K562 (cell line): ENCODE data around the gene EIF2AK2. TPM values are rescaled to one million over a fixed set of nuclear protein-coding genes. Genes with fewer than 3 reads are reported as not detected.

Experiments used
- ATAC-seq: fragments of 200-7000 bp; cut with Tn5 transposase; 3 replicates; pipeline ENCODE4 v1.9.1; 2020; ENCODE audit warnings: moderate library complexity
- BruUV-seq: library from RNA; stranded (reverse); fragments of 400-500 nt; replicated peaks from 2 replicates; lab custom pipeline; 2021; lab: Mats Ljungman, UMichigan
- CTCF ChIA-PET: fragments of 300-600 bp; formaldehyde crosslinking; extraction: SDS; loops from one replicate; lab custom pipeline; 2021; ENCODE audit warnings: low intra/inter-chr PET ratio; lab: Yijun Ruan, JAX
- POLR2A ChIA-PET: fragments of 300-600, 350-650 bp; sonication (Branson Sonifier 250); formaldehyde crosslinking; extraction: SDS; loops from one replicate; lab custom pipeline; 2021; ENCODE audit warnings: antibody characterized with exemption, inconsistent platforms; lab: Yijun Ruan, JAX
- DNase-seq, 4 experiments: peaks; one replicate each; pipeline versions ENCODE4 v3.0.0 to v3.0.0-alpha.2; 2011 to 2018; ENCODE audit warnings: low spot score in 3 of 4, mixed read lengths in 3 of 4; ENCODE audit errors: extremely low read depth in 1 of 4
- FAIRE-seq: peaks from 2 replicates; lab custom pipeline; 2011; peaks lifted over from hg19 to GRCh38; lab: Jason Lieb, UNC
- H2AFZ ChIP-seq: 2 replicates; pipeline ENCODE4 v1.6.0; 2011; ENCODE audit warnings: low read depth, low read length, control low read depth, inconsistent platforms
- H3K27ac ChIP-seq: fragments of 200-600 bp; 3 replicates; pipeline ENCODE4 v1.8.0; 2011; ENCODE audit warnings: low read depth, mild to moderate bottlenecking, control low read depth, inconsistent platforms, low read length, moderate library complexity, mixed read lengths; ENCODE audit errors: extremely low read depth
- H3K27me3 ChIP-seq, 2 experiments: fragments of 300-600 bp in 1 of 2; 2 replicates in 1 of 2; 3 replicates in 1 of 2; pipeline versions ENCODE4 v1.6.0 to v1.8.0; 2011; ENCODE audit warnings: inconsistent platforms in 2 of 2, low read length in 2 of 2, mild to moderate bottlenecking in 1 of 2, mixed read lengths in 1 of 2, moderate library complexity in 1 of 2; ENCODE audit not compliant: control insufficient read depth in 2 of 2, insufficient read depth in 2 of 2
- H3K36me3 ChIP-seq: fragments of 300-600 bp; 3 replicates; pipeline ENCODE4 v1.8.0; 2011; ENCODE audit warnings: mild to moderate bottlenecking, low read length, inconsistent platforms; ENCODE audit not compliant: control insufficient read depth, insufficient read depth
- H3K4me1 ChIP-seq, 2 experiments: fragments of 200-600 bp in 1 of 2; replicated peaks in 1 of 2; 2 replicates in 1 of 2; 3 replicates in 1 of 2; pipeline versions ENCODE4 v1.5.1 to v1.8.0; 2011; ENCODE audit warnings: inconsistent platforms in 2 of 2, low read length in 2 of 2, mild to moderate bottlenecking in 1 of 2, mixed read lengths in 1 of 2, moderate library complexity in 1 of 2; ENCODE audit not compliant: control insufficient read depth in 2 of 2, insufficient read depth in 2 of 2
- H3K4me2 ChIP-seq: 2 replicates; pipeline ENCODE4 v1.6.1; 2011; ENCODE audit warnings: low read length, control low read depth, inconsistent platforms, mixed read lengths; ENCODE audit not compliant: insufficient read depth
- H3K4me3 ChIP-seq: fragments of 200-600 bp; sonication (generic), shearing (Covaris generic); 2 replicates; pipeline ENCODE4 v1.5.1; 2016; ENCODE audit warnings: control low read depth, inconsistent platforms
- H3K79me2 ChIP-seq: fragments of 200-600 bp; 3 replicates; pipeline ENCODE4 v1.8.0; 2011; ENCODE audit warnings: low read length, inconsistent platforms; ENCODE audit not compliant: control insufficient read depth, insufficient read depth
- H3K9ac ChIP-seq, 2 experiments: 2 replicates each; pipeline versions ENCODE4 v1.6.0 to v1.6.1; 2011; ENCODE audit warnings: low read depth in 2 of 2, low read length in 2 of 2, control low read depth in 1 of 2, inconsistent platforms in 1 of 2, mild to moderate bottlenecking in 1 of 2, mixed read lengths in 1 of 2; ENCODE audit not compliant: insufficient read depth in 1 of 2
- H3K9me1 ChIP-seq: one replicate; pipeline ENCODE4 v1.6.0; 2011; ENCODE audit warnings: inconsistent platforms, mild to moderate bottlenecking, low read length, moderate library complexity; ENCODE audit not compliant: control insufficient read depth, insufficient read depth
- H3K9me3 ChIP-seq: replicated peaks from 2 replicates; pipeline ENCODE4 v1.5.1; 2011; ENCODE audit warnings: low read depth, low read length, inconsistent platforms; ENCODE audit not compliant: control insufficient read depth, insufficient read depth
- H4K20me1 ChIP-seq: replicated peaks from 2 replicates; pipeline ENCODE4 v1.6.1; 2011; ENCODE audit warnings: low read length, inconsistent platforms, mixed read lengths; ENCODE audit not compliant: control insufficient read depth, insufficient read depth
- ARNT ChIP-seq, 2 experiments: fragments of 450-650 bp; IDR thresholded peaks; 2 replicates each; pipeline ENCODE4 v1.6.1; 2016; ENCODE audit warnings: mild to moderate bottlenecking in 1 of 2
- BRCA1 ChIP-seq, 2 experiments: fragments of 450-650 bp in 1 of 2; sonication (generic) in 1 of 2; formaldehyde crosslinking in 1 of 2; IDR thresholded peaks; 2 replicates each; pipeline versions ENCODE4 v1.5.0 to v1.6.1; 2017 to 2020; ENCODE audit warnings: mild to moderate bottlenecking in 1 of 2, missing genetic modification reagents in 1 of 2
- C11orf30 ChIP-seq: fragments of 450-650 bp; IDR thresholded peaks from 2 replicates; pipeline ENCODE4 v1.6.1; 2016; ENCODE audit warnings: low read depth, mild to moderate bottlenecking
- SPI1 ChIP-seq: IDR thresholded peaks from 2 replicates; pipeline ENCODE4 v1.6.1; 2011; ENCODE audit warnings: low read depth, low read length, control low read depth, borderline replicate concordance
- TEAD4 ChIP-seq, 2 experiments: sonication (generic) in 1 of 2; formaldehyde crosslinking in 1 of 2; IDR thresholded peaks; 2 replicates each; pipeline versions ENCODE4 v1.6.1 to v1.8.0; 2012 to 2022; ENCODE audit warnings: borderline replicate concordance in 1 of 2, inconsistent platforms in 1 of 2, low read length in 1 of 2, mild to moderate bottlenecking in 1 of 2, missing genetic modification reagents in 1 of 2
- ZNF316 ChIP-seq: fragments of 450-650 bp; IDR thresholded peaks from 2 replicates; pipeline ENCODE4 v1.6.1; 2016
- WGBS: fragments of 100-300 bp; shearing (Covaris generic); methylation state at CpG from one replicate; pipeline ENCODE4 v1.1.6; 2016; ENCODE audit warnings: low coverage, mixed read lengths; ENCODE audit not compliant: insufficient coverage; ENCODE audit errors: missing lambda C conversion rate; 5-methylcytosine and 5-hydroxymethylcytosine counted together
- in situ Hi-C: fragments of 300-500 bp; cut with MboI; formaldehyde crosslinking; loops from 4 replicates; pipeline ENCODE4 v1.15.0; 2018; ENCODE audit warnings: inconsistent platforms, mixed read lengths
- intact Hi-C: fragments of 100-400 bp; cut with micrococcal nuclease; formaldehyde crosslinking; loops from 2 replicates; pipeline ENCODE4 v1.14.2; 2022
- polyA plus RNA-seq, 8 experiments: library from polyadenylated mRNA; depleted of rRNA in 4 of 8; stranded (reverse) in 5 of 8; unstranded in 3 of 8; fragments of >200 nt; fragmentation: Nextera tagmentation in 2 of 8; fragmentation: Illumina TruSeq in 1 of 8; extraction: Ambion mirVana in 2 of 8; extraction: Trizol in 1 of 8; gene quantifications; 2 replicates each; pipeline versions ENCODE4 v1.2.1 to v1.2.3, GENCODE V29; 2011 to 2014; ENCODE audit warnings: inconsistent platforms in 1 of 8, missing spikeins in 1 of 8
- total RNA-seq, 7 experiments: library from RNA; depleted of rRNA in 6 of 7; stranded (reverse); fragments of >200 nt in 6 of 7; fragmentation: Illumina TruSeq in 2 of 7; extraction: Trizol in 2 of 7; gene quantifications; 2 replicates each; pipeline versions ENCODE4 v1.2.1 to v1.2.3, GENCODE V29; 2011 to 2021; ENCODE audit warnings: low replicate concordance in 1 of 7

Gene EIF2AK2
- total and polyA plus RNA-seq, 9 of the 15 experiments (the other 6 are each of a cell fraction or from before 2014, with no cell fraction given) = 3.8 to 19.5 (median 13.3) TPM

DNA sequence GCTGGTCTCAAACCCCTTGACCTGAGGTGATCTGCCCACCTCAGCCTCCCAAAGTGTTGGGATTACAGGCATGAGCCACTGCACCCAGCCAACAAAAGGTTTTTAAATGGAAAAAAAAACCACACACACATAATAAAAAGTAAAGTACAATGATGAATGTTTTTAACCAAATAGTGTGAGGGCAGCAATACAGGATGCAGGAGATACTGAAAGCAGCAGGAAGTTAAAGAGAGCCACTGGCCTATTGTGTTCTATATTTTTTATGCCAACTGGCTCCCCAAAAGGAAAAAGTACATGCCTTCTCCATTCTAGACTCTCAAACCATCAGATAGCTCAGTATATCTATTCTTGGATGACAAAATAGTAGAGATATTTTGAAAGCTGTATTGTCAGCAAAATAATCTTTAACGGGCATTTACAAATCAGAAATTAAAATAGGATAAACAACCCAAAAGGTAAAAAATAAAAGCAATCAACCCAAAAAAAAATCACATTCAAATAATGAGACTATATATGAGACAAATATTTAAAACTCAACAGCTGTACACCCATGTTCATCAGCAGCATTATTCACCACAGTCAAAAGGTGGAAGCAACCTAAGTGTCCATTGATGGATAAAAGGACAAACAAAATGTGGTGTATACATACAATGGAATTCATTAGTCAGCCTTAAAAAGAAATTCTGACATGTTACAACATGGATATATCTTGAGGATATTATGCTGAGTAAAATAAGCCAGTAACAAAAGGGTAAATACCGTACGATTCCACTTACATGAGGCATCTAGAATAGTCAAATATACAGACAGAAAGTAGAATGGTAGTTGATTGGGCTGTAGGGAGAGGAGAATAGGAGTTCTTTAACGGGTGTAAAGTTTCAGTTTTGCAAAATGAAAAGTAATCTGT, 46.2 kb downstream of the EIF2AK2 start:
- FAIRE-seq (no peak), DNase-seq (no peak), ATAC-seq (no peak)
- Histone ChIP-seq H3K4me2 (no peak overlapping the region), H3K27me3 (no peaks in the 10 kb centered on the region), H3K9ac (no peak overlapping the region), H2AFZ (no peak overlapping the region), H3K36me3 (peaks cover 30% of the 10 kb centered on the region; the same call in 2 of the 3 replicates), H3K9me1 (no peaks in the 10 kb centered on the region), H3K9me3 (no peaks in the 10 kb centered on the region), H3K4me1 (no peaks in the 10 kb centered on the region), H3K79me2 (no peaks in the 10 kb centered on the region), H3K4me3 (no peak overlapping the region), H3K27ac (no peak overlapping the region), H4K20me1 (no peaks in the 10 kb centered on the region)
- ChIA-PET POLR2A (no interaction called here), CTCF (no interaction called here)
- intact Hi-C loops (no loop called here), in situ Hi-C loops (no loop called here)
- TF ChIP-seq BRCA1 (IDR thresholded peaks at IDR 0.05) = no peak
- no peak for TF ChIP-seq BRCA1 (CRISPR knock-in tag; IDR thresholded peaks at IDR 0.05)
- no peak for TF ChIP-seq ARNT (IDR thresholded peaks at IDR 0.05)
- no peak for TF ChIP-seq SPI1
- peak; percentile 74 for TF ChIP-seq ZNF316
- TF ChIP-seq TEAD4 (IDR thresholded peaks at IDR 0.05; ENCODE audit: low read length) = no peak
- TF ChIP-seq TEAD4 (CRISPR knock-in tag; IDR thresholded peaks at IDR 0.05; ENCODE audit: borderline replicate concordance) = no peak
- TF ChIP-seq C11orf30 = peak; percentile 36; the same call in 1 of the 2 replicates
- 87% methylated on average over 4 of the region's 4 CpGs for WGBS
- BruUV-seq = no TSS peak
